GM21723 (cell line): ENCODE measurements around the gene LTBP4.
"Not testable (repeated sequence)": the region's sequence is repeated elsewhere in the genome, so short reads cannot be mapped to it uniquely, and the experiment has no call there.

Experiments used
- ATAC-seq: cut with Tn5 transposase; IDR thresholded peaks from one replicate; pipeline ENCODE4 v1.9.1; 2021; ENCODE audit warnings: mild to moderate bottlenecking, moderate library complexity; ENCODE audit not compliant: unreplicated experiment

The LTBP4 gene

GRCh38 chr19:40611096-40611495 is 9.9 kb downstream of the LTBP4 start:
- ATAC-seq: no peak

GRCh38 chr19:40611900-40612698 is 10.9 kb downstream of the LTBP4 start:
- no peak for ATAC-seq

- ATAC-seq: no peak
Observed at GRCh38 chr19:40612831-40613689, 11.9 kb downstream of the LTBP4 start.

- ATAC-seq: peak; percentile 58
Observed at GRCh38 chr19:40613690-40614621, 12.8 kb downstream of the LTBP4 start.

GRCh38 chr19:40614622-40615411 is 13.6 kb downstream of the LTBP4 start:
- ATAC-seq: no peak

- ATAC-seq: no peak
Observed at GRCh38 chr19:40616178-40616577, 15.0 kb downstream of the LTBP4 start.

GRCh38 chr19:40616941-40617340 is 15.8 kb downstream of the LTBP4 start:
- ATAC-seq: no peak

- ATAC-seq: no peak
Observed at GRCh38 chr19:40617961-40618360, 16.8 kb downstream of the LTBP4 start.

- ATAC-seq: no peak
Observed at GRCh38 chr19:40619333-40620160, 18.4 kb downstream of the LTBP4 start.

- no peak for ATAC-seq
Observed at GRCh38 chr19:40620161-40620485, 19.0 kb downstream of the LTBP4 start.

- ATAC-seq: no peak
Observed at GRCh38 chr19:40621283-40621682, 20.1 kb downstream of the LTBP4 start.

- no peak for ATAC-seq
Observed at GRCh38 chr19:40621966-40622772, 21.0 kb downstream of the LTBP4 start.

GRCh38 chr19:40622773-40623075 is 21.6 kb downstream of the LTBP4 start:
- ATAC-seq: no peak

GRCh38 chr19:40623403-40624251 is 22.5 kb downstream of the LTBP4 start:
- no peak for ATAC-seq

GRCh38 chr19:40624369-40625153 is 23.4 kb downstream of the LTBP4 start:
- not testable (repeated sequence) for ATAC-seq

GRCh38 chr19:40625406-40626120 is 24.4 kb downstream of the LTBP4 start:
- ATAC-seq: no peak
